Stomach (tissue), 4 donors: ENCODE measurements around the gene DHRS1.

ENCODE experiments used
- CTCF ChIP-seq, 7 experiments: fragments of 450-650 bp in 4 of 7; fragments of 200-600 bp in 3 of 7; sonication (generic) in 3 of 7; IDR thresholded peaks; one replicate each; pipeline ENCODE4 v1.5.1; 2016 to 2019; ENCODE audit warnings: antibody characterized with exemption in 7 of 7, control low read depth in 2 of 7, mild to moderate bottlenecking in 1 of 7
- POLR2AphosphoS5 ChIP-seq, 3 donors: sonication (generic); formaldehyde crosslinking; IDR thresholded peaks; one replicate each; pipeline ENCODE4 v1.6.1; 2016; ENCODE audit warnings: antibody characterized with exemption in 3 of 3

- TF ChIP-seq POLR2AphosphoS5 (IDR thresholded peaks at IDR 0.05) (peak in 1 of 3 donors; percentile 33), CTCF (IDR thresholded peaks at IDR 0.05) (no peak)
These were observed 30.2 kb upstream of the DHRS1 start for GRCh38 chr14:24329736-24330135.
